Suprapubic skin (tissue), 4 donors: ENCODE measurements around the gene WDR86.

Experiments
- EP300 ChIP-seq: sonication (generic); formaldehyde crosslinking; IDR thresholded peaks from one replicate; pipeline ENCODE4 v1.6.1; 2017; ENCODE audit warnings: antibody characterized with exemption
- POLR2A ChIP-seq, 2 donors: fragments of 450-650 bp; IDR thresholded peaks; one replicate each; pipeline ENCODE4 v1.6.1; 2017; ENCODE audit warnings: antibody characterized with exemption in 2 of 2, mild to moderate bottlenecking in 2 of 2, moderate library complexity in 2 of 2
- POLR2AphosphoS5 ChIP-seq, 3 donors: sonication (generic); formaldehyde crosslinking; IDR thresholded peaks; one replicate each; pipeline ENCODE4 v1.6.1; 2017; ENCODE audit warnings: antibody characterized with exemption in 3 of 3
- TF ChIP-seq, protein P1 (sequence below), 2 donors: fragments of 200-600 bp in 1 of 2; fragments of 450-650 bp in 1 of 2; sonication (generic) in 1 of 2; IDR thresholded peaks; one replicate each; pipeline ENCODE4 v1.5.1; 2016 to 2019; ENCODE audit warnings: antibody characterized with exemption in 2 of 2, mild to moderate bottlenecking in 1 of 2, moderate library complexity in 1 of 2

DNA sequence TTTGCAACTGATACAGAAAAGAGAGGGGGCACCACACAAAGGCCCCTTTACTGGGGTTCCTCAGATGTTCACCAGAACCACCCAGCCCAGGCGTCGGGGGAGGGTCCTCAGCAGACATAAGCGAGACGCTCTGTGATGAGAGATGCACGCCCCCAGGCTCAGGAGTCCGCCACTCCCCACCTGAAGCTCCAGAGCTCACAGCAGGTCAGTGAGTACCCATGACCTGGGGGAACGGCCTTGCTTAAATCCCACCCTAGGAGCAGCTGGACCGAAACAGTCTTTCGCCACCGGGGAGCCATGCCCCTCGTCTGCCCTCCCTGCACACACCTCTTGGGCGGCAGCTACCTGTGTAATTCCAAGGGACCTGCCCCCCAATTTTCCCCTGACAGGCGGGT lies 27.3 kb upstream of the WDR86 start:
- TF ChIP-seq, protein P1, sequence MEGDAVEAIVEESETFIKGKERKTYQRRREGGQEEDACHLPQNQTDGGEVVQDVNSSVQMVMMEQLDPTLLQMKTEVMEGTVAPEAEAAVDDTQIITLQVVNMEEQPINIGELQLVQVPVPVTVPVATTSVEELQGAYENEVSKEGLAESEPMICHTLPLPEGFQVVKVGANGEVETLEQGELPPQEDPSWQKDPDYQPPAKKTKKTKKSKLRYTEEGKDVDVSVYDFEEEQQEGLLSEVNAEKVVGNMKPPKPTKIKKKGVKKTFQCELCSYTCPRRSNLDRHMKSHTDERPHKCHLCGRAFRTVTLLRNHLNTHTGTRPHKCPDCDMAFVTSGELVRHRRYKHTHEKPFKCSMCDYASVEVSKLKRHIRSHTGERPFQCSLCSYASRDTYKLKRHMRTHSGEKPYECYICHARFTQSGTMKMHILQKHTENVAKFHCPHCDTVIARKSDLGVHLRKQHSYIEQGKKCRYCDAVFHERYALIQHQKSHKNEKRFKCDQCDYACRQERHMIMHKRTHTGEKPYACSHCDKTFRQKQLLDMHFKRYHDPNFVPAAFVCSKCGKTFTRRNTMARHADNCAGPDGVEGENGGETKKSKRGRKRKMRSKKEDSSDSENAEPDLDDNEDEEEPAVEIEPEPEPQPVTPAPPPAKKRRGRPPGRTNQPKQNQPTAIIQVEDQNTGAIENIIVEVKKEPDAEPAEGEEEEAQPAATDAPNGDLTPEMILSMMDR (IDR thresholded peaks at IDR 0.05), result no peak
- no peak for TF ChIP-seq POLR2A (IDR thresholded peaks at IDR 0.05)
- no peak for TF ChIP-seq POLR2AphosphoS5 (IDR thresholded peaks at IDR 0.05)
- no peak for TF ChIP-seq EP300
